SK-N-SH (cell line): Measurements from ENCODE around the gene CYP2D6.

Experiments used
- CTCF ChIP-seq: fragments of 200-600 bp; sonication (generic); IDR thresholded peaks from 2 replicates; pipeline ENCODE4 v1.6.1; 2017; ENCODE audit warnings: antibody characterized with exemption, mild to moderate bottlenecking, moderate library complexity
- RXRA ChIP-seq: IDR thresholded peaks from 2 replicates; pipeline ENCODE4 v1.4.0; 2012; ENCODE audit warnings: low read depth, mild to moderate bottlenecking, borderline replicate concordance
- TEAD4 ChIP-seq: IDR thresholded peaks from 2 replicates; pipeline ENCODE4 v1.4.0; 2012; ENCODE audit warnings: mild to moderate bottlenecking, borderline replicate concordance; ENCODE audit not compliant: insufficient read depth
- TF ChIP-seq, protein P1 (sequence below): IDR thresholded peaks from 2 replicates; pipeline ENCODE4; 2012

- TF ChIP-seq CTCF (no peak), RXRA (no peak), TEAD4 (no peak)
- TF ChIP-seq, protein P1, sequence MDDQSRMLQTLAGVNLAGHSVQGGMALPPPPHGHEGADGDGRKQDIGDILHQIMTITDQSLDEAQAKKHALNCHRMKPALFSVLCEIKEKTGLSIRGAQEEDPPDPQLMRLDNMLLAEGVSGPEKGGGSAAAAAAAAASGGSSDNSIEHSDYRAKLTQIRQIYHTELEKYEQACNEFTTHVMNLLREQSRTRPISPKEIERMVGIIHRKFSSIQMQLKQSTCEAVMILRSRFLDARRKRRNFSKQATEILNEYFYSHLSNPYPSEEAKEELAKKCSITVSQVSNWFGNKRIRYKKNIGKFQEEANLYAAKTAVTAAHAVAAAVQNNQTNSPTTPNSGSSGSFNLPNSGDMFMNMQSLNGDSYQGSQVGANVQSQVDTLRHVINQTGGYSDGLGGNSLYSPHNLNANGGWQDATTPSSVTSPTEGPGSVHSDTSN, result no peak
Observed at GRCh38 chr22:42138122-42138770, 7.6 kb upstream of the CYP2D6 start.
